Heart left ventricle (tissue), 16 donors: ENCODE data around the gene RHD. TPM values are rescaled to one million over a fixed set of nuclear protein-coding genes. Genes with fewer than 3 reads are reported as not detected.
A peak's percentile ranks its signal among the peaks of the same experiment; 100 is the strongest.
"Not testable (repeated sequence)": the region's sequence is repeated elsewhere in the genome, so short reads cannot be mapped to it uniquely, and the experiment has no call there.

ENCODE experiments used
- ATAC-seq, 4 donors: fragments of 200-7000 bp; cut with Tn5 transposase; one replicate each; pipeline ENCODE4 v1.9.1; 2020 to 2022; ENCODE audit warnings: moderate library complexity in 4 of 4, mild to moderate bottlenecking in 3 of 4, moderate number of reproducible peaks in 1 of 4
- DNase-seq, 5 donors: peaks; one replicate each; pipeline ENCODE4 v3.0.0-alpha.2; 2020
- H3K27ac ChIP-seq, 12 donors: fragments of 200-600 bp; sonication (generic) in 4 of 12; one replicate each; pipeline versions ENCODE4 v1.5.0 to v1.8.0; 2016 to 2022; ENCODE audit warnings: mild to moderate bottlenecking in 2 of 12
- H3K27me3 ChIP-seq, 9 donors: fragments of 200-600 bp; sonication (generic) in 2 of 9; one replicate each; pipeline versions ENCODE4 v1.5.1 to v1.8.0; 2016 to 2022; ENCODE audit warnings: mild to moderate bottlenecking in 3 of 9
- H3K36me3 ChIP-seq, 9 donors: fragments of 200-600 bp; sonication (generic) in 2 of 9; one replicate each; pipeline versions ENCODE4 v1.5.0 to v1.8.0; 2018 to 2022; ENCODE audit warnings: mild to moderate bottlenecking in 2 of 9
- H3K4me1 ChIP-seq, 12 donors: fragments of 200-600 bp; sonication (generic) in 4 of 12; one replicate each; pipeline versions ENCODE4 v1.5.0 to v1.8.0; 2016 to 2022; ENCODE audit warnings: mild to moderate bottlenecking in 3 of 12
- H3K4me3 ChIP-seq, 12 donors: fragments of 200-600 bp; sonication (generic) in 4 of 12; one replicate each; pipeline versions ENCODE4 v1.5.0 to v1.8.0; 2017 to 2022; ENCODE audit warnings: mild to moderate bottlenecking in 9 of 12, moderate library complexity in 4 of 12
- H3K9me3 ChIP-seq, 12 donors: fragments of 200-600 bp; sonication (generic) in 4 of 12; one replicate each; pipeline versions ENCODE4 v1.5.0 to v1.8.0; 2016 to 2022; ENCODE audit warnings: mild to moderate bottlenecking in 1 of 12
- POLR2A ChIP-seq, 2 donors: fragments of 450-650 bp; IDR thresholded peaks; one replicate each; pipeline ENCODE4 v1.6.1; 2017; ENCODE audit warnings: antibody characterized with exemption in 2 of 2, mild to moderate bottlenecking in 2 of 2, moderate library complexity in 2 of 2
- WGBS, 4 donors: extraction: QIAGEN DNeasy Blood & Tissue Kit in 2 of 4; methylation state at CpG; one replicate each; pipeline versions ENCODE4 v1.1.5 to v1.1.7; 2013 to 2018; 5-methylcytosine and 5-hydroxymethylcytosine counted together
- intact Hi-C, 10 donors: fragments of 100-400 bp; cut with DNase I; formaldehyde crosslinking; loops; one replicate each; pipeline versions ENCODE4 v1.11.1 to v1.14.2; 2022
- polyA plus RNA-seq, 2 donors: library from polyadenylated mRNA; stranded (reverse); fragments of 200-250 nt; gene quantifications; one replicate each; pipeline ENCODE4 v1.2.3, GENCODE V29; 2013
- total RNA-seq, 9 donors: library from RNA; depleted of rRNA in 2 of 9; stranded (reverse); fragments of >200 nt in 2 of 9; fragmentation: NEBNext Ultra II Directional in 3 of 9; extraction: Animal tissue kit (Norgen Biotek cat#: 25700) in 3 of 9; gene quantifications; one replicate each; pipeline versions ENCODE4 v1.1.0 to v1.2.4, GENCODE V29; 2016 to 2023
- TF ChIP-seq, protein P1 (sequence below), 12 donors: fragments of 200-600 bp; sonication (generic) in 4 of 12; IDR thresholded peaks; one replicate each; pipeline versions ENCODE4 v1.5.0 to v1.8.0; 2018 to 2022; ENCODE audit warnings: antibody characterized with exemption in 12 of 12, mild to moderate bottlenecking in 5 of 12
- donor health status: ischemic (EF 13 %, LVEDD 7.1; RV severe dilation, severe dysfunction).
- donor health status: healthy with polysubstance abuse.
- donor health status: DM: no; HTN: yes; CAD: no.
- donor health status: DM: no; HTN: no; CAD: no.
- donor health status: ischemic (EF 25% LVEDD 6.9; RV normal size, moderate dysfunction).
- donor health status: ischemic (EF 25% LVEDD 5.7; RV mildly dilated, moderate dysfunction).
- donor health status: healthy.
- donor health status: DM: yes; HTN: yes; CAD: no.
- donor health status: ischemic (EF 35%, LVEDD 5.7; RV mildly dilated, moderate dysfunction).
- donor health status: nonischemic (EF 11% LVEDD 7.7; RV severe dilation, severe dysfunction).
- donor health status: DM: yes; HTN: yes; CAD: no.
- donor health status: PGD.
- donor health status: ischemic (EF 29% LVEDD 5.4; RV normal size, mild dysfunction).
- donor health status: nonischemic (EF 23%, LVEDD 6.1; RV moderate dilation, normal function).

Gene RHD
- total and polyA plus RNA-seq, 11 donors = not detected

DNA sequence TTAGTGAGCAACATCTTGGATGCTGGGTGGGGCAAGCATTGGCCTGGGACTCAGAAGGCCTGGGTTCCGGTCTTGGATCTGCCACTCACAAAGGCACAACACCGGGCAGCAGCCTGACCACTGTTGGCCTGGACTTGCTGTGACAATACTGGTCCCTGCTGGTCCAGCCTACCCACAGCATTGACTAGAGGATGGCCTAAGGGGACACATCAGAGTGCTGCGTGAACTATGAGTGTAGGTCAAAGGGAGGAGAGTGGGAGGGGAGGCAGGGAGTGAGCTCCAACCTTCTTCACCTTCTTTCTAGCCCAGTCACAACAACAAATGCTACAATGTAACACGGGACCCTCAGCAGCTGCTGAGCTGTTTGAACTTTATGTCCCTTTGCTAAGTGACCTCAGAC lies 96.9 kb downstream of the RHD start:
- Histone ChIP-seq H3K9me3 (no peaks in the 10 kb centered on the region), H3K4me3 (no peak overlapping the region), H3K4me1 (no peaks in the 10 kb centered on the region), H3K27ac (no peak overlapping the region), H3K27me3 (no peaks in the 10 kb centered on the region), H3K36me3 (no peaks in the 10 kb centered on the region)
- no peak for TF ChIP-seq POLR2A (IDR thresholded peaks at IDR 0.05)
- TF ChIP-seq, protein P1, sequence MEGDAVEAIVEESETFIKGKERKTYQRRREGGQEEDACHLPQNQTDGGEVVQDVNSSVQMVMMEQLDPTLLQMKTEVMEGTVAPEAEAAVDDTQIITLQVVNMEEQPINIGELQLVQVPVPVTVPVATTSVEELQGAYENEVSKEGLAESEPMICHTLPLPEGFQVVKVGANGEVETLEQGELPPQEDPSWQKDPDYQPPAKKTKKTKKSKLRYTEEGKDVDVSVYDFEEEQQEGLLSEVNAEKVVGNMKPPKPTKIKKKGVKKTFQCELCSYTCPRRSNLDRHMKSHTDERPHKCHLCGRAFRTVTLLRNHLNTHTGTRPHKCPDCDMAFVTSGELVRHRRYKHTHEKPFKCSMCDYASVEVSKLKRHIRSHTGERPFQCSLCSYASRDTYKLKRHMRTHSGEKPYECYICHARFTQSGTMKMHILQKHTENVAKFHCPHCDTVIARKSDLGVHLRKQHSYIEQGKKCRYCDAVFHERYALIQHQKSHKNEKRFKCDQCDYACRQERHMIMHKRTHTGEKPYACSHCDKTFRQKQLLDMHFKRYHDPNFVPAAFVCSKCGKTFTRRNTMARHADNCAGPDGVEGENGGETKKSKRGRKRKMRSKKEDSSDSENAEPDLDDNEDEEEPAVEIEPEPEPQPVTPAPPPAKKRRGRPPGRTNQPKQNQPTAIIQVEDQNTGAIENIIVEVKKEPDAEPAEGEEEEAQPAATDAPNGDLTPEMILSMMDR (IDR thresholded peaks at IDR 0.05) = no peak
- WGBS, 4 donors = 88 to 98% (median 90%) methylated on average over 3 to 4 of the region's 4 CpGs
- no peak for DNase-seq
- ATAC-seq = peak in 1 of 4 donors; percentile 36
- intact Hi-C loops = no loop called here

DNA sequence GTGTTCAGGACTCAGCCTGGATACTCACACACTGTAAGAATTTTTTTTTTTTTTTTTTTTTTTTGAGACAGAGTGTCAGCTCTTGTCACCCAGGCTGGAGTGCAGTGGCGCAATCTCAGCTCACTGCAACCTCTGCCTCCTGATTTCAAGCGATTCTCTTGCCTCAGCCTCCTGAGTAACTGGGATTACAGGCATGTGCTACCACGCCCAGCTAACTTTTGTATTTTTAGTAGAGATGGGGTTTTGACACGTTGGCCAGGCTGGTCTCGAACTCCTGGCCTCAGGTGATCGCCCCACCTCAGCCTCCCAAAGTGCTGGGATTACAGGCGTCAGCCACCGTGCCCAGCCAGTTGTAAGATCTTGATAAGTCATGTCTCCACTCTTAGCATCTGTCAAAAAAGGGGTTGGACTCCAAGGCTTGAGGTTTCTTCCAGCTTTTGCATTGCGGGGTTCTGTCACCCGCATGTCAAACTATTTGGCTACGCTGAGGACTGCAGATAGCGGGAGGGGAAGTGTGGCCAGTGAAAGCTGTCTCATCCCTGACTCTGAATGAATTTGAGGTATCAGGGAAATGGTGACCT lies 97.5 kb downstream of the RHD start:
- WGBS, 4 donors = 89 to 91% (median 89%) methylated on average over 12 of the region's 12 CpGs
- H3K27ac ChIP-seq, H3K9me3 ChIP-seq, ATAC-seq, intact Hi-C loops, H3K36me3 ChIP-seq, DNase-seq, H3K4me3 ChIP-seq, H3K4me1 ChIP-seq, H3K27me3 ChIP-seq: not testable (repeated sequence)

DNA sequence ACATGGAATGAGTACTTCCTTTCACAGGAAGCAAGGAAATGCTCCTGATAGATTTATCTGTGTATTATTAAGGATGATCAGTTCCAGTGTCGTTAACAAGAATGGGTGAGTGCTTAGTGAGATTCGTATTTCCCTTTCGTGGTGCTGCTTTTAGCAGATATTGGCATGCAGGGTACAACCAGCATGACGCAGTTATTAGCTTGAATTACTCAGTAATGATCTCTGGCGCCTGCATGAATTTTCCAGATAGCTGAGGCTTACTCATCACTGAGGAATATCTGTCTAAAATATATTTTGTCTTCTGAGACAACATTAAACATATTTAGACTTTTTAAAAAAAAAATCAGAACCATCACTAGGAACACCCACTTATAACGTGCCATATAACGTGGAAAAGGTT lies 99.4 kb downstream of the RHD start:
- H3K27ac ChIP-seq, H3K4me3 ChIP-seq, intact Hi-C loops, H3K4me1 ChIP-seq, H3K27me3 ChIP-seq, H3K9me3 ChIP-seq, ATAC-seq, DNase-seq, H3K36me3 ChIP-seq: not testable (repeated sequence)
- 62 to 70% (median 68%) methylated on average over 7 of the region's 7 CpGs for WGBS, 4 donors

DNA sequence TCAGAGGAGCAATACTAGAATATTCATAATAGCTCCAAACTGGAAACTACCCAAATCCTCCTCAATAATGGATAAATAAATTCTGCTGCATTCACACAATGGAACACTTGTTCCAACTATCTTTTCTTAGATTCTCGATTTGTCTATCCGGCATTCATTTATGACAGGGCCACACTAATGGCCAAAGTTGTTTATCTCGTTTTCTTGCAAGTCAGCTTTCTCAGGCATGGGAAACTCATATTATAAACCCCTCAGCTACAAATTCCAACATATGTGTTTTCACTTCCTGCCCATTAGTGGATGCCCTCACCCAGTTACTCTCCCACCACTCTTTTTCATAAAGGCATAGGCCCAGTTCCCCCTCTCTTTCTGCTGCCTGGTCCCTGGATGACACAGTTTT lies 106.1 kb downstream of the RHD start:
- H3K27ac ChIP-seq, ATAC-seq, H3K9me3 ChIP-seq, H3K27me3 ChIP-seq, H3K36me3 ChIP-seq, H3K4me3 ChIP-seq, H3K4me1 ChIP-seq, intact Hi-C loops, DNase-seq: not testable (repeated sequence)
- WGBS, 4 donors = 73 to 83% (median 76%) methylated on average over 3 of the region's 3 CpGs

Other genes with a start within 250 kb of the RHD start
- 10 to 100 TPM; 25.0 to 41.3 (median 31.6) TPM for gene SYF2, start 40.0 kb upstream of the RHD start, total RNA-seq
- 10 to 100 TPM; 43.1 to 60.3 TPM for gene SYF2, start 40.0 kb upstream of the RHD start, polyA plus RNA-seq
- 10 to 100 TPM; 14.4 to 51.4 (median 29.4) TPM for gene RSRP1, start 25.1 kb upstream of the RHD start, total RNA-seq
- gene RSRP1, start 25.1 kb upstream of the RHD start, polyA plus RNA-seq = 100 to 1,000 TPM in 1 of 2 donors, 10 to 100 TPM in 1; 19.3 to 114 TPM
- gene TMEM50A, start 65.8 kb downstream of the RHD start, total RNA-seq = 100 to 1,000 TPM in 2 of 9 donors, 10 to 100 TPM in 7; 53.5 to 112 (median 94.5) TPM
- gene TMEM50A, start 65.8 kb downstream of the RHD start, polyA plus RNA-seq = 10 to 100 TPM; 81.4 to 93.5 TPM
- 1 to 10 TPM in 2 of 9 donors, under 1 TPM in 6, not detected in 1; 0.28 to 2.0 (median 0.69) TPM for gene RHCE, start 148.3 kb downstream of the RHD start, total RNA-seq
- 1 to 10 TPM in 1 of 2 donors, under 1 TPM in 1; 0.24 to 1.4 TPM for gene RHCE, start 148.3 kb downstream of the RHD start, polyA plus RNA-seq
- gene MACO1, start 158.4 kb downstream of the RHD start, total RNA-seq = 10 to 100 TPM; 11.2 to 21.0 (median 14.6) TPM
- 10 to 100 TPM in 1 of 2 donors, 1 to 10 TPM in 1; 5.8 to 11.8 TPM for gene MACO1, start 158.4 kb downstream of the RHD start, polyA plus RNA-seq